ENCODE measurements around the gene TMEM258.

TMEM258 gene

DNA sequence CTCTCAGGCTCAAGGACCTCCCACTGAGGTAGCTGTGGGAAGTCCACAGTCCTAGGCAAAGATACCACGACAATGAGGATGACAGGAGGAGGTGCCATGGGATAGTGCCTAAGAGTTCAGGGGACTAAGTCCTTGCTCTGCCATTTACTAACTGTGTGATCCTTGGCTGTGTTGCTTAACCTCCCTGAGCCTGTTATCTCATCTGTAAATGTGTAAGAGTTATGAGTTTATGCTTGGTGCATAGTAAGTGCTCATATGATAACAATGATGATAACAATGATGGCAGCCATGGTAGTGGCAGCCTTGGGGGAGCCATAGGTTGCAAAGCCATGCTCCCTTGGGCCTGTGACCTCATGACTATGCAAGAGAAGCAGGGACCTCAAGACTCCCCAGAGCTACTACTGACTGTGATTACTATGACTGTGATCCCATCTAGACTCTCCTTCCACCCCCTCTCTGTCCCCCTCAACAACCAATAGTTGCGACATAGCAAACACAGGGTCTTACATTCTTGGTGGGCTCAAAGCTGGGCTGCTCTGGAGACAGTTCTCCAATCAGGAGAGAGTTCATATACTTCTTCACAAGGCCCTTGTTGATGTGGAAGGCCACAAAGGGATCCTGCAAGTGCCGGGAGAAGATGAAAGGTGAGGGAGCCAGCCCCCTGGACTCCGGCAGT, 20.5 kb upstream of the TMEM258 start:
- no peak overlapping the region for H3K4me3 ChIP-seq
- no peaks in the 10 kb centered on the region; the same call in 1 of the 2 replicates for H3K9me3 ChIP-seq
- H3K4me2 ChIP-seq = no peak overlapping the region
- 0 out of 2 replicates have a peak overlapping the region, but pooled peaks have one; percentile 7 for H3K27ac ChIP-seq
- peaks cover 66% of the 10 kb centered on the region for H3K36me3 ChIP-seq
- peaks cover 36% of the 10 kb centered on the region; the same call in 1 of the 2 replicates for H4K20me1 ChIP-seq
- no peak for TF ChIP-seq Cebpa-rat (IDR thresholded peaks at IDR 0.05)
- no peaks in the 10 kb centered on the region for H3K27me3 ChIP-seq
- H3K4me1 ChIP-seq = peaks cover 19% of the 10 kb centered on the region
- no peak overlapping the region for H3K9ac ChIP-seq

DNA sequence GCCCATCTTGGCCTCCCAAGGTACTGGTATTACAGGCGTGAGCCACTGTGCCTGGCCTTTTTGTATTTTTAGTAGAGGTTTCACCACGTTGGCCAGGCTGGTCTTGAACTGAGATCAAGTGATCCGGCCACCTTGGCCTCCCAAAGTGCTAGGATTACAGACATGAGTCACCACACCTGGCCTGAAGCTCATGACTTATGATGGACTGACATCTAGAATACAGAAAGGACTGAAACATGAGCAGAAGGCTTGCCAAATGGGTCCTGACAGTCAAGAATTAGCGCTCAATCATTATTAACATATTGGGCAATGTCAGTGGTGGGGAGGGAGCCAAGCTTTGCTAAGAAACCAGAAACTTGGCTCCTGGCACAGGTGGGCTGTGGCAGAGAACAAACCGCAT, 19.4 kb upstream of the TMEM258 start:
- no peaks in the 10 kb centered on the region; the same call in 1 of the 2 replicates for H3K9me3 ChIP-seq
- H3K9ac ChIP-seq = no peak overlapping the region
- no peak for TF ChIP-seq Cebpa-rat (IDR thresholded peaks at IDR 0.05)
- H3K27me3 ChIP-seq = no peaks in the 10 kb centered on the region
- peaks cover 76% of the 10 kb centered on the region for H3K36me3 ChIP-seq
- H3K4me3 ChIP-seq = no peak overlapping the region
- H3K4me2 ChIP-seq = no peak overlapping the region
- no peak overlapping the region for H3K27ac ChIP-seq
- peaks cover 11% of the 10 kb centered on the region; the same call in 1 of the 2 replicates for H3K4me1 ChIP-seq
- H4K20me1 ChIP-seq = peaks cover 37% of the 10 kb centered on the region; the same call in 1 of the 2 replicates

DNA sequence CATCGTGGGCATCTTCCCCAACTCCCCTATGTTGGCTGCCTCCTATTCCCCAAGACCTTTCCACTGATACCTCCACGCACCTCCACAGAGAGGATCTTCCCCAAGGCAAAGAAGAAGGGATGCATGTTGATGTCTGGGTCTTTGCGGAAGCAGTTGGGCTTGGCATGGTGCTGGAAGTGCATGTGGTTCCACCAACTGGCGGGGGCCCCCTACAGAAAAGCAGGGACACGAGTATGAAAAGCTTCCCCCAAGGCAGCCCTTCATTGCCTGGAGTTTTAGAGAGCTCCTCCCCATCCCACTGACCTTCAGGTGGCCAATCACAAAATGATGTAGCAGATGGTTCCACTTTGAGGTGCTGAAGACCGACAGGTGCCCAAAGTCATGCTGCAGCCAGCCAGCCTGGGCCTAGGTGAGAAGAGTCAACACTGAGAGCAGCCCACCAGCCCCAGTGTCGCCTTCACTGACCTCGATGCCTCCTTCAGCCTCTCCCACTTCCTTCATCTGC, 18.3 kb upstream of the TMEM258 start:
- H3K9me3 ChIP-seq = no peaks in the 10 kb centered on the region; the same call in 1 of the 2 replicates

DNA sequence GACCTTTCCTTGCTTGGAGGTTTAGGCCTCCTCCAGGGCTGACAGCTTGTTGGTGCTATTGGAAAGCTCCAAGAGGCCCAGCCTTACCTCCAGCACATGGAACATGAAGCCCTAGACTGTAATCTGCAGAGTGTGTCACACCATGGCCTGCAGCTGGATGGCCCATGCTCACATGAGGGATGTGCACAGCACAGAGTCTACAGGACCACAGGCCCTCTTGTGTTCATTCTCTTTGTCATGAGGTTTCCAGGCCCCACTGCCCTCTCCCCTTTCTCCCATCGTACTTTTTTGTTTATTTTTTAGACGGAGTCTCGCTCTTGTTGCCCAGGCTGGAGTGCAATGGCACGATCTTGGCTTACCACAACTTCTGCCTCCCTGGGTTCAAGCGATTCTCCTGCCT, 14.4 kb upstream of the TMEM258 start:
- no peaks in the 10 kb centered on the region for H3K27me3 ChIP-seq
- H3K9me3 ChIP-seq = no peaks in the 10 kb centered on the region
- no peaks in the 10 kb centered on the region for H3K4me1 ChIP-seq
- H4K20me1 ChIP-seq = peaks cover 28% of the 10 kb centered on the region; the same call in 1 of the 2 replicates
- no peak overlapping the region for H3K9ac ChIP-seq
- H3K27ac ChIP-seq = no peak overlapping the region
- H3K4me2 ChIP-seq = no peak overlapping the region
- TF ChIP-seq Cebpa-rat (IDR thresholded peaks at IDR 0.05) = no peak
- peaks cover 99% of the 10 kb centered on the region for H3K36me3 ChIP-seq
- H3K4me3 ChIP-seq = no peak overlapping the region

More for the DNA sequence above, 18.3 kb upstream of the TMEM258 start:
- peaks cover 11% of the 10 kb centered on the region; the same call in 1 of the 2 replicates for H3K4me1 ChIP-seq
- H3K4me3 ChIP-seq = no peak overlapping the region
- H3K27me3 ChIP-seq = no peaks in the 10 kb centered on the region
- no peak overlapping the region for H3K4me2 ChIP-seq
- H4K20me1 ChIP-seq = peaks cover 37% of the 10 kb centered on the region; the same call in 1 of the 2 replicates
- no peak overlapping the region for H3K27ac ChIP-seq
- H3K36me3 ChIP-seq = peaks cover 86% of the 10 kb centered on the region
- no peak overlapping the region for H3K9ac ChIP-seq
- no peak for TF ChIP-seq Cebpa-rat (IDR thresholded peaks at IDR 0.05)

DNA sequence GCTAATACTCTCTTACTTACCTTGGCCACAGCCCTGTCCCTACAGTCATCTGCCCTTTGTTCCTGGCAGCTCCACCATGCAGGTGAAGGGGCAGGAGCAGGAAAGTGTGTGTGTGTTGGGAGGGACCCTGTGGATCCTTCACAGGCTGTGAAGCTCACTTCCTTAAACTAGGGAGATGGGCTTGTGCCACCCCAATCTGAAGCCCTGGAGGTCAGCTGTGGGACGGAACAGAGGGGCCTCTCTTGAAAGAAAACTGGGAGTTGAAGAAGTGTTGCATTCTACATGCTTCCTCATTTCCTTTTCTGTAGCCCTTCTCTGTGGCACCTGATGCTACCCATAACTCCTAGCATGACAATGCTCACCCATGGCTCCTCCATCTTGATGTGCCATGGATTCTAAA, 12.7 kb upstream of the TMEM258 start:
- TF ChIP-seq Cebpa-rat (IDR thresholded peaks at IDR 0.05) = no peak
- H3K36me3 ChIP-seq = peaks cover 99% of the 10 kb centered on the region

DNA sequence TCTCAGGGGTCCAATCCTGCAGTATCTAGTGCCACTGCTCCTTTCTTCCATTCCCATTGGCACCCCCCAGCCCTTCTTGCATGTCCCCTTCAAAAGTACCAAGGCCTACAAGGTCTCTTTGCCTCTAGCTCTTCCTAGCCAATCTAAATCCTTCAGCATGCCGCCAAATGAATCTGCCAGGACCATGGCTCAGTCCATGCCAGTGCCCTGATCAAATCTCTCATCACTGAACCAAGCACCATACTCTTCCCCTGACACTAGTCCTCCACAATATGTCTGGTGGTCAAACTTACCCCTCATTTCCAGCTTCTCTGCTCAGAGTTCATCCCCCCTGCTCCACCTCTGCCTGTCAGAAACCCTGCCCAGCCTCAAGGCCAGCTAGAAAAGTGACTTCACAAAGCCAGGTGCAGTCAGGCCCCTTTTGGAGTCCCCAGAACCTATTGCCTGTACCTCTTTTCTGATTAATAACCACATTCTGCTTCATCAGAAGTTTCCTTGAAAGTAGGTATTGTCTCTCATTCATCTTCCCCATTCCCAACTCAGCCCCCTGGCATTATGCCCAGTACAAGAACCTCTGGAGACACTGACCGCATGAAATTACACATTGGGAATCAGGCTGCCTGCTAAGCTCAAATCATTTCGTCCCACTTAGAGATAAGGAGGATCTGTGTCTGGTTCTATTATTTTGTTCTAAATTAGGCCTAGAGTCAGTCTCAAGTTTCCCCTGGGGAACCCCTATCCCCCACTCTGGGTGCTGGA, 11.7 kb upstream of the TMEM258 start:
- Histone ChIP-seq H3K9ac (no peak overlapping the region), H3K36me3 (peaks cover 99% of the 10 kb centered on the region), H3K4me3 (no peak overlapping the region), H3K9me3 (no peaks in the 10 kb centered on the region), H3K27me3 (no peaks in the 10 kb centered on the region), H3K4me2 (no peak overlapping the region), H4K20me1 (0 out of 2 replicates have a peak, but pooled peaks cover 14% of the 10 kb centered on the region), H3K27ac (no peak overlapping the region), H3K4me1 (no peaks in the 10 kb centered on the region)
- TF ChIP-seq Cebpa-rat (IDR thresholded peaks at IDR 0.05) = no peak

More for the DNA sequence above, 12.7 kb upstream of the TMEM258 start:
- no peak overlapping the region for H3K9ac ChIP-seq
- no peaks in the 10 kb centered on the region for H3K4me1 ChIP-seq
- no peak overlapping the region for H3K4me3 ChIP-seq
- H3K4me2 ChIP-seq = no peak overlapping the region
- no peaks in the 10 kb centered on the region for H3K9me3 ChIP-seq
- H4K20me1 ChIP-seq = 0 out of 2 replicates have a peak, but pooled peaks cover 21% of the 10 kb centered on the region
- H3K27ac ChIP-seq = no peak overlapping the region
- no peaks in the 10 kb centered on the region for H3K27me3 ChIP-seq

DNA sequence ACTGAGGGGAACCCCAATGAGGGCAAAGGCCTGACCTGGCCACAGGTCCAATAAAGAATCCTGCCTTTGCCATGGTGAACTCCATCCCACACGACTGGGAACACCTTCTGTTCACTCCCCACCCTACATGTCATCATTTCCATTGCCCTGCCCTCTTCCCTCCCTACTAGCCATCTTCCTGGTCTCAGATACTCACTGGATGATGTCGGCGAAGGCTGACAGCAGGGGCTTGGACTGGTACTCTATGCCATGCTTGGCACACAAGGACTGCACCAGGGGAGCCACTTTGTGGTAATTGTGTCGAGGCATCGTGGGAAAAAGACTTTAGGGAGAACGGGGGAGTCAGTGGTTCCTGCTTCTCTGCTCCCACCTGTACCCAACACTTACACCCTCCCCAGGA, 10.2 kb upstream of the TMEM258 start:
- H3K27me3 ChIP-seq = no peaks in the 10 kb centered on the region
- peaks cover 5% of the 10 kb centered on the region for H3K4me1 ChIP-seq
- H3K4me3 ChIP-seq = no peak overlapping the region
- no peaks in the 10 kb centered on the region for H4K20me1 ChIP-seq
- H3K36me3 ChIP-seq = peaks cover 99% of the 10 kb centered on the region
- no peak for TF ChIP-seq Cebpa-rat (IDR thresholded peaks at IDR 0.05)
- no peak overlapping the region for H3K4me2 ChIP-seq
- no peak overlapping the region for H3K27ac ChIP-seq
- H3K9me3 ChIP-seq = no peaks in the 10 kb centered on the region
- no peak overlapping the region for H3K9ac ChIP-seq

DNA sequence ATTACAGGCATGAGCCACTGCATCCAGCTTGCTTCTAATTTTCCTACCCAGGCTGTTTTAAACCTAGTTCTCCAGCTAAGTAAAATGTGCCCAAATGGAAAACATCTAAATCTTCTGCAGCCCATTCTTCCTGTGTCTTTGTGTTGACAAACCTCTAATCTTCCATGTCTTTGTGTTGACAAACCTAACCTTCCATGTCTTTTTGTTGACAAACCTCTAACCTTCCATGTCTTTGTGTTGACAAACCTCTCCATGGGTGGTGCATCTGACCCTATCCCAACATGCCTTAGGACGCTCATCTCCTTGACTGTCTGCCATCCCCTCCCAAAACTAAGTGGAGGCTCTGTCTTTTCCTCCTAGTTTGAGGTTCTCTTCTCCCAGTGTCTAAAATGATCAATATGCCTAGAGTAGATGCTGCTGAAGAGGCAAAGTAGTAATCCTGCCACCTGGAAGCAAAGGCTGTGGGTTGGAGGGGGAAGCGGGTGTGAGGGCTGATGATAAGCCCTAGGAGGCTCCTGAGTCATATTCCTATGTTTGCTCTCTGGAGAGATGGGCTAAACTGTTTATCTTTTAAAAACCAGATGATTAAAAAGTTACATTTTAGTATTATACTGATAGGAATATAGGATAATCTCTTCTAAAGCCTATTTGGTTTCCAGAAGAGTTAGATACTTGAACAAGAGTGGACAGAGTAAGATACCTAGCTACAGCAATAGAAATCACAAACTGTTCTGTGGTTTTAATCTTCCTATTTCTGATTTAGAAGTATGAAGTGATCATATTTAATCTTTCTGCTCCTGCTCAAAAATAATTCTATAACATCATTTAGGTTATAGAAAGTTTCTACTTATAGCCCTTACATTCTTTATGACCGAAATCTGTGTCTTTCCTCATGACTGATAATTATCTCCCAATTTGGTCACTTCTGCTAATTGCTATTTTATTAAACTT, 8.2 kb upstream of the TMEM258 start:
- Histone ChIP-seq H3K4me1 (peaks cover 17% of the 10 kb centered on the region), H3K9ac (no peak overlapping the region), H3K4me3 (no peak overlapping the region), H4K20me1 (peaks cover 15% of the 10 kb centered on the region), H3K36me3 (peaks cover 96% of the 10 kb centered on the region), H3K9me3 (no peaks in the 10 kb centered on the region), H3K27me3 (no peaks in the 10 kb centered on the region), H3K27ac (no peak overlapping the region), H3K4me2 (no peak overlapping the region)
- no peak for TF ChIP-seq Cebpa-rat (IDR thresholded peaks at IDR 0.05)

DNA sequence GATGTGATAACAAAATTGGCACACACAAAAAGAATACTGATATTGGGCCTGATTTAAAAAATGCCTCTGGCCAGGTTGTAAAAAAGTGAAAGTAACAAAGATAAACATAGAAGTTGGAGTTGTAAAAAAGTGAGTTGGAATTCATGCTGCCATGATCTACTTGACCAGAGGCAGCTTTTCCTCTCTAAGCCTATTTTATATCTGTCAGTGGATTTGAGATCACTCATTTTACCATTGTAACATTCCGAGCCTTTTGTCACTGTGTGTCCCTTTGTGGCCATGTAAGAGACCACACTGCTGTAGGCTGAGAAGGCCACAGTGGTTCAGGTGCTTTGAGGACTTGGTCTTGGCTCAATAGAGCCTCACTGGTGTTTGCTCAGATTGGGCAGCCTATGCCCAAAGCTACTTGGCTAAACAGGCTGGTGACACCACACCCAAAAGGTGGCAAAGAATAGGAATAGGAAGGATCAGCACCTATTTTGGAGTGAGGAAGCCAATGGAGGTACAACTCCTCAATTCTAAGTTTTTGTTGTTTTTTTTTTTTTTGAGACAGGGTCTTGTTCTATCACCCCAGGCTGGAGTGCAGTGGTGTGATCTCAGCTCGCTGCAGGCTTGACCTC, 7.4 kb upstream of the TMEM258 start:
- Histone ChIP-seq H3K27ac (no peak overlapping the region), H3K9me3 (no peaks in the 10 kb centered on the region), H4K20me1 (peaks cover 23% of the 10 kb centered on the region), H3K4me3 (no peak overlapping the region), H3K4me1 (peaks cover 25% of the 10 kb centered on the region), H3K9ac (no peak overlapping the region), H3K36me3 (peaks cover 96% of the 10 kb centered on the region), H3K27me3 (no peaks in the 10 kb centered on the region), H3K4me2 (no peak overlapping the region)
- TF ChIP-seq Cebpa-rat (IDR thresholded peaks at IDR 0.05) = no peak
